Measurements from ENCODE around the gene ZFAND2B. TPM values are rescaled to one million over a fixed set of nuclear protein-coding genes. Genes with fewer than 3 reads are reported as not detected.

The ZFAND2B gene
- total RNA-seq, 2 experiments from 2014 or later: 65.9 to 67.4 TPM

DNA sequence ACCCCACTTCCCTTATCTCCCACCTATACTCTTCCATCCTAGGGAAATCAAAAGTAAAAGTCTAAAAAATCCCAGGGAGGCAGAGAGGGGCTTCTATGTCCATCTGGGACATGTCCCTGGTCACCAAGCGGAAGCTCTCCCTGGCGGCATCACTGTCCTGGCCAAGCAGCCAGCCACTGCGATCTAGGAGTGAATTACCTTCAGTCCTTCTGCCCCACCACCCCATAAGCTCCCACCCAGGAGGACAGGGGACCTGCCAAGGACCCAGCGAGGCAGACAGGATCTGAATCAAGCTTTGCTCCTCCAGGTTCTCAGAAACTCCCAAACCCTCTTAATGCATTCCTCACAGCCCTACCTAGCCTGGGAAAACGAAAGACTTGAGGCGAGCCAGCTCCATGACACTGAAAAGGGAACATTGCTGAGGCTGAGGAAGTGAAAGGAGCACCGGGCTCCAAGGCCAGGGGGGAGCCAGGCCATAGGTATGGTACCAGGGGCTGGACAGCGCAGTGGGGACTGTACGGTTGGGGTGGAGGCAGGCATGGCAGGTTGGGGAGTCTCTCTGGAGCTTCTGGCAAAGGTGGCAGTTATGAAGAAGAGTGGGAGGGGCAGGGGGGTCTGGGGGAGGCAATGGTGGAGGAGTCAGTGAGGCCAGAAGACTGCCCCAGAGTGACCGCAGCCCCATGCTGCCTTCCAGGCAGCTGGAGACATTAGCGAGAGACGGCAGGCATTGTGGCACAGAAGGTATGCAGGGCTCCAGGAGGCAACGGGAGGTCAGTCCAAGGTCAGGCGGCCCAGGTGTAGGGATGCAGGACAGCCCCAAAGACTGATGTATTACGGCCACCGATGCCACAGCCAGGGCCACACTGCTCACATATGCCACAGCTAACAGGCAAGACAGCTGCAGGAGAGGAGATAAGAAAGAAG lies 34.1 kb upstream of the ZFAND2B start:
- ChIA-PET CTCF (interaction anchor here (0.7 to 5.0 kb wide), 7 partner anchors 12 to 123 kb away, joined by 3 to 21 read pairs (median 12); partner anchors contain the start of genes NHEJ1 and ZFAND2B), POLR2A (interaction anchor here (0.6 to 3.3 kb wide), 6 partner anchors 34 to 83 kb away, joined by 3 to 13 read pairs (median 4); partner anchors contain the start of genes TUBA4A and ZFAND2B)
- Mint-ChIP-seq H3K27me3 (no peaks in the 10 kb centered on the region), H3K27ac (peak overlapping the region; percentile 59), H3K36me3 (ENCODE audit: low read depth) (peaks cover 58% of the 10 kb centered on the region), H3K9me3 (no peaks in the 10 kb centered on the region), H3K4me1 (ENCODE audit: low read depth) (peaks cover 41% of the 10 kb centered on the region), H3K4me3 (peak overlapping the region; percentile 45)
- no peaks in the 10 kb centered on the region for H3K27me3 ChIP-seq (ENCODE audit: control insufficient read depth in 1 of 2, insufficient read depth in 2 of 2, low read length in 2 of 2)
- ATAC-seq (ENCODE audit: poor library complexity) (no peak), DNase-seq (no peak)
- TF ChIP-seq, protein P1, sequence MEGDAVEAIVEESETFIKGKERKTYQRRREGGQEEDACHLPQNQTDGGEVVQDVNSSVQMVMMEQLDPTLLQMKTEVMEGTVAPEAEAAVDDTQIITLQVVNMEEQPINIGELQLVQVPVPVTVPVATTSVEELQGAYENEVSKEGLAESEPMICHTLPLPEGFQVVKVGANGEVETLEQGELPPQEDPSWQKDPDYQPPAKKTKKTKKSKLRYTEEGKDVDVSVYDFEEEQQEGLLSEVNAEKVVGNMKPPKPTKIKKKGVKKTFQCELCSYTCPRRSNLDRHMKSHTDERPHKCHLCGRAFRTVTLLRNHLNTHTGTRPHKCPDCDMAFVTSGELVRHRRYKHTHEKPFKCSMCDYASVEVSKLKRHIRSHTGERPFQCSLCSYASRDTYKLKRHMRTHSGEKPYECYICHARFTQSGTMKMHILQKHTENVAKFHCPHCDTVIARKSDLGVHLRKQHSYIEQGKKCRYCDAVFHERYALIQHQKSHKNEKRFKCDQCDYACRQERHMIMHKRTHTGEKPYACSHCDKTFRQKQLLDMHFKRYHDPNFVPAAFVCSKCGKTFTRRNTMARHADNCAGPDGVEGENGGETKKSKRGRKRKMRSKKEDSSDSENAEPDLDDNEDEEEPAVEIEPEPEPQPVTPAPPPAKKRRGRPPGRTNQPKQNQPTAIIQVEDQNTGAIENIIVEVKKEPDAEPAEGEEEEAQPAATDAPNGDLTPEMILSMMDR (IDR thresholded peaks at IDR 0.05): no peak
- H3K4me3 ChIP-seq (ENCODE audit: low read length): no peak overlapping the region
- H3K36me3 ChIP-seq (ENCODE audit: insufficient read depth, low read length): peaks cover 36% of the 10 kb centered on the region
- peaks cover 52% of the 10 kb centered on the region for H3K4me1 ChIP-seq (ENCODE audit: insufficient read depth, low read length)
- intact Hi-C loops (cut with DNase I, micrococcal nuclease): loop anchor here in 1 of 2 experiments (10.0 kb wide), 4 partner anchors 422 to 768 kb away; partner anchors contain the start of genes STK11IP and TTLL4
- H3K27ac ChIP-seq (ENCODE audit: low read depth in 1 of 2, low read length in 2 of 2): no peak overlapping the region
- H3K9me3 ChIP-seq (ENCODE audit: control insufficient read depth in 1 of 2, insufficient read depth in 1 of 2, low read length in 2 of 2): no peaks in the 10 kb centered on the region

DNA sequence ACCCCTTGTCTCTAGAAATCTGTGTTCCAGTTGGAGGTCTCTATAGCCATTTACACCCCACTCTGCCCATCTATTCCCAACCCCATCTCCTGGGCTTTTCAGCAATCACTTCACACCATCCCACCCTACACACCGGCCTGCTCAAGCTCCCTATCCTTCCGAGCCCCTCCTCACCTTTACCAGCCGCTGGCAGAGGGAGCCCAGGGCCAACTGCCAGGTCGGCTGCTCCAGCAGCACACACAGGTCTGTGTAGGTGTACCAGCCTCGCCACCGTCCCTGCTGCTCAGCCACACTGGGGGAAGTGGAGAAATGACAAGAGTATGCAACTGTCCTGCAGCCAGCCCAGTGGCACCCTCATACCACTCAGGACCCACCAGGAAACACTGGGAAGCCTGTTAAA lies 33.4 kb upstream of the ZFAND2B start:
- ChIA-PET POLR2A (interaction anchor here (0.6 to 5.5 kb wide), 5 partner anchors 35 to 81 kb away, joined by 4 to 139 read pairs (median 5); partner anchors contain the start of genes TUBA4A and ZFAND2B), CTCF (interaction anchor here (2.4 to 5.0 kb wide), 3 partner anchors 13 to 122 kb away, joined by 12 to 20 read pairs (median 19); partner anchors contain the start of gene NHEJ1)
- no peak overlapping the region for H3K27ac ChIP-seq (ENCODE audit: low read depth in 1 of 2, low read length in 2 of 2)
- H3K4me1 ChIP-seq (ENCODE audit: insufficient read depth, low read length): peaks cover 56% of the 10 kb centered on the region
- H3K36me3 ChIP-seq (ENCODE audit: insufficient read depth, low read length): peaks cover 34% of the 10 kb centered on the region
- TF ChIP-seq, protein P1 (IDR thresholded peaks at IDR 0.05): no peak
- Mint-ChIP-seq H3K27ac (no peak overlapping the region), H3K4me1 (ENCODE audit: low read depth) (peaks cover 44% of the 10 kb centered on the region), H3K9me3 (no peaks in the 10 kb centered on the region), H3K4me3 (peak overlapping the region; percentile 45), H3K36me3 (ENCODE audit: low read depth) (peaks cover 62% of the 10 kb centered on the region), H3K27me3 (no peaks in the 10 kb centered on the region)
- DNase-seq (no peak), ATAC-seq (ENCODE audit: poor library complexity) (no peak)
- no peaks in the 10 kb centered on the region for H3K9me3 ChIP-seq (ENCODE audit: control insufficient read depth in 1 of 2, insufficient read depth in 1 of 2, low read length in 2 of 2)
- H3K27me3 ChIP-seq (ENCODE audit: control insufficient read depth in 1 of 2, insufficient read depth in 2 of 2, low read length in 2 of 2): no peaks in the 10 kb centered on the region
- intact Hi-C loops (cut with DNase I, micrococcal nuclease): loop anchor here in 1 of 2 experiments (10.0 kb wide), 4 partner anchors 422 to 768 kb away; partner anchors contain the start of genes STK11IP and TTLL4
- H3K4me3 ChIP-seq (ENCODE audit: low read length): no peak overlapping the region

DNA sequence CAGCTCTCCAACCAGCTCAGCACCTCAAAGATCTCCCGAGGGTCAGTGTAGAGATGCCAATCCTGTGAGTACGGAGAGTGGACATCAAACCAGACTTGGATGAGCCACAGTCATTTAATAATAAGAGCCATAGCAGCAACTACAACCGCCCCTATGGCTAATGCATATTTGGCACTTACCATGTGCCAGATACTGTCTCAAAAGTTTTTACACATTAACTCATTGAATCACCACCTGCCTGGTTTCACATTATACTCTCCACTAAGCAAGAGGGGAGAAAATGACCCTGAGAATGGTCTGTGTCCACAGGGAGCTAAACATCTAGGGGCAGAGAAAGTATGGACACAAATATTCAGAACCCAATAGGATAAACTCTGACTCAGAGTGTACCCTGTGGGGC lies 32.4 kb upstream of the ZFAND2B start:
- Histone ChIP-seq H3K27me3 (ENCODE audit: control insufficient read depth in 1 of 2, insufficient read depth in 2 of 2, low read length in 2 of 2) (no peaks in the 10 kb centered on the region), H3K36me3 (ENCODE audit: insufficient read depth, low read length) (peaks cover 34% of the 10 kb centered on the region), H3K4me1 (ENCODE audit: insufficient read depth, low read length) (peaks cover 62% of the 10 kb centered on the region), H3K27ac (ENCODE audit: low read depth in 1 of 2, low read length in 2 of 2) (peak overlapping the region in 1 of 2 donors; percentile 5), H3K9me3 (ENCODE audit: control insufficient read depth in 1 of 2, insufficient read depth in 1 of 2, low read length in 2 of 2) (no peaks in the 10 kb centered on the region), H3K4me3 (ENCODE audit: low read length) (no peak overlapping the region)
- H3K4me3 Mint-ChIP-seq: peak overlapping the region; percentile 63
- DNase-seq (no peak), ATAC-seq (ENCODE audit: poor library complexity) (no peak)
- POLR2A ChIA-PET: interaction anchor here (0.8 to 5.5 kb wide), 5 partner anchors 34 to 105 kb away, joined by 3 to 139 read pairs (median 4); partner anchors contain the start of genes ANKZF1, ATG9A, DNAJB2 and TUBA4A
- CTCF ChIA-PET: interaction anchor here (2.4 to 5.0 kb wide), 3 partner anchors 14 to 121 kb away, joined by 12 to 20 read pairs (median 19); partner anchors contain the start of gene NHEJ1
- TF ChIP-seq, protein P1 (IDR thresholded peaks at IDR 0.05): no peak
- H3K27ac Mint-ChIP-seq: peak overlapping the region; percentile 99
- H3K36me3 Mint-ChIP-seq (ENCODE audit: low read depth): peaks cover 70% of the 10 kb centered on the region
- peaks cover 51% of the 10 kb centered on the region for H3K4me1 Mint-ChIP-seq (ENCODE audit: low read depth)
- H3K9me3 Mint-ChIP-seq: no peaks in the 10 kb centered on the region
- intact Hi-C loops (cut with DNase I, micrococcal nuclease): loop anchor here in 1 of 2 experiments (10.0 kb wide), 4 partner anchors 421 to 769 kb away; partner anchors contain the start of genes STK11IP and TTLL4
- no peaks in the 10 kb centered on the region for H3K27me3 Mint-ChIP-seq
